Medulla oblongata (tissue), 1 donor: Measurements from ENCODE around the gene LEMD1.

Experiments
- DNase-seq: peaks from one replicate; pipeline ENCODE4 v3.0.0-alpha.2; 2015; ENCODE audit errors: extremely low spot score

Gene LEMD1

GRCh38 chr1:205332015-205332791, 89.7 kb downstream of the LEMD1 start:
- no peak for DNase-seq
